SK-N-SH treated with all-trans-retinoic acid at 6 μM for 48 hours (cell line): Measurements from ENCODE around the gene RNF112.

ENCODE experiments used
- ATAC-seq: fragments of 200-7000 bp; cut with Tn5 transposase; 3 replicates; pipeline ENCODE4 v1.9.1; 2020; ENCODE audit warnings: mild to moderate bottlenecking, moderate library complexity
- ARNTL ChIP-seq: fragments of 450-650 bp; formaldehyde crosslinking; IDR thresholded peaks from 2 replicates; pipeline ENCODE4 v1.5.0; 2020; ENCODE audit warnings: low read depth, mild to moderate bottlenecking, moderate library complexity, borderline replicate concordance
- BACH2 ChIP-seq: fragments of 250-450 bp; sonication (Bioruptor Pico); IDR thresholded peaks from 2 replicates; pipeline ENCODE4 v1.9.0; 2021; ENCODE audit warnings: mild to moderate bottlenecking, borderline replicate concordance
- CREB5 ChIP-seq: fragments of 250-450 bp; sonication (Bioruptor Pico); IDR thresholded peaks from 2 replicates; pipeline ENCODE4 v1.5.1; 2020; ENCODE audit warnings: low read depth, mild to moderate bottlenecking, moderate library complexity
- CSDC2 ChIP-seq: fragments of 250-450 bp; sonication (Bioruptor Pico); IDR thresholded peaks from 2 replicates; pipeline ENCODE4 v1.5.0; 2020; ENCODE audit warnings: mild to moderate bottlenecking, moderate library complexity
- CSRNP3 ChIP-seq: fragments of 250-450 bp; sonication (Bioruptor Pico); IDR thresholded peaks from 2 replicates; pipeline ENCODE4 v1.5.1; 2021; ENCODE audit warnings: mild to moderate bottlenecking, moderate library complexity
- ESRRG ChIP-seq: fragments of 250-450 bp; sonication (Bioruptor Pico); IDR thresholded peaks from 2 replicates; pipeline ENCODE4 v1.6.1; 2021; ENCODE audit warnings: mild to moderate bottlenecking
- GLIS3 ChIP-seq: fragments of 250-450 bp; sonication (Bioruptor Pico); IDR thresholded peaks from 2 replicates; pipeline ENCODE4 v1.5.0; 2020; ENCODE audit warnings: mild to moderate bottlenecking, moderate library complexity
- ISL1 ChIP-seq: fragments of 250-450 bp; sonication (Bioruptor Pico); IDR thresholded peaks from 2 replicates; pipeline ENCODE4 v2.1.2; 2022; ENCODE audit warnings: mild to moderate bottlenecking, moderate library complexity
- OSR1 ChIP-seq: fragments of 250-450 bp; sonication (Bioruptor Pico); IDR thresholded peaks from 2 replicates; pipeline ENCODE4 v1.8.0; 2022; ENCODE audit warnings: moderate library complexity, mild to moderate bottlenecking, inconsistent platforms
- POU6F1 ChIP-seq: fragments of 250-450 bp; sonication (Bioruptor Pico); IDR thresholded peaks from 2 replicates; pipeline ENCODE4 v1.8.0; 2021; ENCODE audit warnings: low read depth, mild to moderate bottlenecking, moderate library complexity, borderline replicate concordance
- PPARA ChIP-seq: fragments of 250-450 bp; sonication (Bioruptor Pico); IDR thresholded peaks from 2 replicates; pipeline ENCODE4 v1.5.0; 2020; ENCODE audit warnings: mild to moderate bottlenecking, borderline replicate concordance
- RARB ChIP-seq: fragments of 250-450 bp; sonication (Bioruptor Pico); IDR thresholded peaks from 2 replicates; pipeline ENCODE4 v1.8.0; 2021; ENCODE audit warnings: mild to moderate bottlenecking, moderate library complexity
- SNAI2 ChIP-seq: fragments of 250-450 bp; sonication (Bioruptor Pico); IDR thresholded peaks from 2 replicates; pipeline ENCODE4 v1.5.0; 2020; ENCODE audit warnings: mild to moderate bottlenecking, moderate library complexity
- TCF4 ChIP-seq: fragments of 250-450 bp; sonication (Bioruptor Pico); IDR thresholded peaks from 2 replicates; pipeline ENCODE4 v1.8.0; 2021; ENCODE audit warnings: mild to moderate bottlenecking, moderate library complexity, borderline replicate concordance
- TOX ChIP-seq: fragments of 250-450 bp; sonication (Bioruptor Pico); IDR thresholded peaks from 2 replicates; pipeline ENCODE4 v1.8.0; 2021; ENCODE audit warnings: mild to moderate bottlenecking, moderate library complexity, borderline replicate concordance
- TSHZ2 ChIP-seq: fragments of 250-450 bp; sonication (Bioruptor Pico); IDR thresholded peaks from 2 replicates; pipeline ENCODE4 v1.5.0; 2020; ENCODE audit warnings: mild to moderate bottlenecking, moderate library complexity
- ZC3H10 ChIP-seq: fragments of 250-450 bp; sonication (Bioruptor Pico); IDR thresholded peaks from 2 replicates; pipeline ENCODE4 v1.5.1; 2021; ENCODE audit warnings: mild to moderate bottlenecking, moderate library complexity
- ZFP3 ChIP-seq: fragments of 250-450 bp; sonication (Bioruptor Pico); IDR thresholded peaks from 2 replicates; pipeline ENCODE4 v1.5.0; 2020; ENCODE audit warnings: mild to moderate bottlenecking, moderate library complexity
- ZFP30 ChIP-seq: fragments of 450-650 bp; formaldehyde crosslinking; IDR thresholded peaks from 2 replicates; pipeline ENCODE4 v1.5.0; 2022; ENCODE audit warnings: mild to moderate bottlenecking, moderate library complexity
- ZNF565 ChIP-seq: fragments of 450-650 bp; formaldehyde crosslinking; conservative IDR thresholded peaks from 2 replicates; pipeline ENCODE4 v1.5.0; 2020; ENCODE audit warnings: low read depth, mild to moderate bottlenecking, moderate library complexity
- ZNF8 ChIP-seq: fragments of 450-650 bp; formaldehyde crosslinking; IDR thresholded peaks from 2 replicates; pipeline ENCODE4 v1.5.0; 2020; ENCODE audit warnings: mild to moderate bottlenecking, moderate library complexity

RNF112 gene

GRCh38 chr17:19364699-19365498 lies 46.1 kb upstream of the RNF112 start:
- no peak for ATAC-seq
- TF ChIP-seq ISL1 (no peak), POU6F1 (CRISPR knock-in tag) (no peak), CSRNP3 (no peak), ZFP3 (CRISPR knock-in tag) (no peak), CREB5 (CRISPR knock-in tag) (no peak), ZNF565 (CRISPR knock-in tag) (no peak), ZFP30 (CRISPR knock-in tag) (no peak), TSHZ2 (CRISPR knock-in tag) (no peak), CSDC2 (CRISPR knock-in tag) (no peak), BACH2 (CRISPR knock-in tag) (no peak), ZNF8 (CRISPR knock-in tag) (no peak), ARNTL (no peak), ZC3H10 (CRISPR knock-in tag) (no peak), SNAI2 (CRISPR knock-in tag) (no peak), RARB (CRISPR knock-in tag) (no peak), TCF4 (CRISPR knock-in tag) (no peak), TOX (no peak), PPARA (CRISPR knock-in tag) (no peak), OSR1 (CRISPR knock-in tag) (no peak), ESRRG (CRISPR knock-in tag) (no peak)

- ATAC-seq: no peak
- TF ChIP-seq RARB (CRISPR knock-in tag) (no peak), ZC3H10 (CRISPR knock-in tag) (no peak), BACH2 (CRISPR knock-in tag) (no peak), TOX (no peak), TSHZ2 (CRISPR knock-in tag) (no peak), CSRNP3 (no peak), GLIS3 (no peak), SNAI2 (CRISPR knock-in tag) (no peak), ZNF8 (CRISPR knock-in tag) (no peak), ISL1 (no peak), PPARA (CRISPR knock-in tag) (no peak), ESRRG (CRISPR knock-in tag) (no peak), CREB5 (CRISPR knock-in tag) (no peak), TCF4 (CRISPR knock-in tag) (no peak), ZFP3 (CRISPR knock-in tag) (no peak)
Measured at GRCh38 chr17:19365499-19365817, 45.6 kb upstream of the RNF112 start.
